ENCODE data around the gene ISG20.

The ISG20 gene

GRCh38 chr15:88655800-88656488 lies 17.1 kb downstream of the ISG20 start:
- no peak for DNase-seq

- no peak for DNase-seq
Measured at GRCh38 chr15:88656760-88657221, 18.0 kb downstream of the ISG20 start.

- DNase-seq, result peak in 1 of 2 experiments; percentile 18
Measured at GRCh38 chr15:88657326-88658069, 18.7 kb downstream of the ISG20 start.

- DNase-seq, result no peak
Measured at GRCh38 chr15:88658070-88658965, 19.5 kb downstream of the ISG20 start.

- DNase-seq, result no peak
Measured at GRCh38 chr15:88658972-88659931, 20.4 kb downstream of the ISG20 start.

GRCh38 chr15:88661041-88661700 lies 22.4 kb downstream of the ISG20 start:
- no peak for DNase-seq

- no peak for DNase-seq
Measured at GRCh38 chr15:88661761-88662556, 23.1 kb downstream of the ISG20 start.

- DNase-seq, result no peak
Measured at GRCh38 chr15:88663141-88663621, 24.4 kb downstream of the ISG20 start.

GRCh38 chr15:88664151-88664778 lies 25.4 kb downstream of the ISG20 start:
- peak in 1 of 2 experiments; percentile 8 for DNase-seq

GRCh38 chr15:88674661-88675060 lies 35.8 kb downstream of the ISG20 start:
- DNase-seq, result no peak

GRCh38 chr15:88678755-88679154 lies 39.9 kb downstream of the ISG20 start:
- no peak for DNase-seq

- no peak for DNase-seq
Measured at GRCh38 chr15:88680241-88681001, 41.6 kb downstream of the ISG20 start.

- DNase-seq, result no peak
Measured at GRCh38 chr15:88681610-88682221, 42.9 kb downstream of the ISG20 start.

- no peak for DNase-seq
Measured at GRCh38 chr15:88684345-88684744, 45.5 kb downstream of the ISG20 start.

GRCh38 chr15:88686166-88686565 lies 47.4 kb downstream of the ISG20 start:
- DNase-seq, result no peak

- DNase-seq, result no peak
Measured at GRCh38 chr15:88688394-88688933, 49.6 kb downstream of the ISG20 start.

- DNase-seq, result no peak
Measured at GRCh38 chr15:88690331-88690730, 51.5 kb downstream of the ISG20 start.

GRCh38 chr15:88693191-88693590 lies 54.4 kb downstream of the ISG20 start:
- no peak for DNase-seq
